Heart left ventricle (tissue), 13 donors: ENCODE measurements around the gene TNNC1.

Experiments
- CTCF ChIP-seq, 12 donors: fragments of 200-600 bp; sonication (generic) in 4 of 12; IDR thresholded peaks; one replicate each; pipeline versions ENCODE4 v1.5.0 to v1.8.0; 2018 to 2022; ENCODE audit warnings: antibody characterized with exemption in 12 of 12, mild to moderate bottlenecking in 5 of 12
- POLR2A ChIP-seq, 2 donors: fragments of 450-650 bp; IDR thresholded peaks; one replicate each; pipeline ENCODE4 v1.6.1; 2017; ENCODE audit warnings: antibody characterized with exemption in 2 of 2, mild to moderate bottlenecking in 2 of 2, moderate library complexity in 2 of 2
- donor health status: ischemic (EF 13 %, LVEDD 7.1; RV severe dilation, severe dysfunction).
- donor health status: DM: no; HTN: yes; CAD: no.
- donor health status: DM: no; HTN: no; CAD: no.
- donor health status: ischemic (EF 25% LVEDD 6.9; RV normal size, moderate dysfunction).
- donor health status: ischemic (EF 25% LVEDD 5.7; RV mildly dilated, moderate dysfunction).
- donor health status: ischemic (EF 35%, LVEDD 5.7; RV mildly dilated, moderate dysfunction).
- donor health status: nonischemic (EF 11% LVEDD 7.7; RV severe dilation, severe dysfunction).
- donor health status: DM: yes; HTN: yes; CAD: no.
- donor health status: PGD.
- donor health status: ischemic (EF 29% LVEDD 5.4; RV normal size, mild dysfunction).
- donor health status: nonischemic (EF 23%, LVEDD 6.1; RV moderate dilation, normal function).

- no peak for TF ChIP-seq CTCF (IDR thresholded peaks at IDR 0.05)
- TF ChIP-seq POLR2A (IDR thresholded peaks at IDR 0.05): no peak
Measured at GRCh38 chr3:52469001-52469400, 15.2 kb upstream of the TNNC1 start.
